Spinal cord (tissue), 10 donors: Measurements from ENCODE around the gene SEC11C. TPM values are rescaled to one million over a fixed set of nuclear protein-coding genes. Genes with fewer than 3 reads are reported as not detected.

ENCODE experiments used
- DNase-seq, 6 donors: peaks; one replicate each; pipeline versions ENCODE4 v3.0.0 to v3.0.0-alpha.2; 2013 to 2015; ENCODE audit warnings: low spot score in 6 of 6, low read depth in 4 of 6
- H3K27ac ChIP-seq: one replicate; pipeline ENCODE4 v1.5.1; 2013; ENCODE audit warnings: low read depth, low read length, control low read depth
- H3K27me3 ChIP-seq: one replicate; pipeline ENCODE4 v1.6.1; 2013; ENCODE audit warnings: low read length; ENCODE audit not compliant: control insufficient read depth, insufficient read depth
- H3K36me3 ChIP-seq: one replicate; pipeline ENCODE4 v1.6.1; 2013; ENCODE audit warnings: low read length; ENCODE audit not compliant: control insufficient read depth, insufficient read depth
- H3K4me1 ChIP-seq: one replicate; pipeline ENCODE4 v1.6.1; 2013; ENCODE audit warnings: low read length; ENCODE audit not compliant: control insufficient read depth, insufficient read depth
- H3K4me3 ChIP-seq: one replicate; pipeline ENCODE4 v1.5.1; 2013; ENCODE audit warnings: low read depth, low read length, control low read depth
- H3K9me3 ChIP-seq: one replicate; pipeline ENCODE4 v1.6.1; 2013; ENCODE audit warnings: low read length; ENCODE audit not compliant: control insufficient read depth, insufficient read depth
- WGBS: methylation state at CpG from one replicate; pipeline ENCODE4 v1.1.5; 2013; ENCODE audit warnings: missing lambda C conversion rate; ENCODE audit not compliant: insufficient coverage; 5-methylcytosine and 5-hydroxymethylcytosine counted together
- polyA plus RNA-seq, 2 donors: library from polyadenylated mRNA; unstranded; fragments of 120-200 nt; gene quantifications; one replicate each; pipeline ENCODE4 v1.2.1, GENCODE V29; 2013; ENCODE audit not compliant: insufficient read length in 2 of 2
- total RNA-seq, 2 donors: library from RNA; depleted of rRNA in 1 of 2; stranded (reverse); fragments of 120-200 nt in 1 of 2; fragments of >200 nt in 1 of 2; gene quantifications; one replicate each; pipeline versions ENCODE4 v1.2.3 to v1.2.4, GENCODE V29; 2013 to 2014
- donor health status: healthy.

Gene SEC11C
- total and polyA plus RNA-seq, 4 donors = 61.7 to 206 (median 138) TPM

DNA sequence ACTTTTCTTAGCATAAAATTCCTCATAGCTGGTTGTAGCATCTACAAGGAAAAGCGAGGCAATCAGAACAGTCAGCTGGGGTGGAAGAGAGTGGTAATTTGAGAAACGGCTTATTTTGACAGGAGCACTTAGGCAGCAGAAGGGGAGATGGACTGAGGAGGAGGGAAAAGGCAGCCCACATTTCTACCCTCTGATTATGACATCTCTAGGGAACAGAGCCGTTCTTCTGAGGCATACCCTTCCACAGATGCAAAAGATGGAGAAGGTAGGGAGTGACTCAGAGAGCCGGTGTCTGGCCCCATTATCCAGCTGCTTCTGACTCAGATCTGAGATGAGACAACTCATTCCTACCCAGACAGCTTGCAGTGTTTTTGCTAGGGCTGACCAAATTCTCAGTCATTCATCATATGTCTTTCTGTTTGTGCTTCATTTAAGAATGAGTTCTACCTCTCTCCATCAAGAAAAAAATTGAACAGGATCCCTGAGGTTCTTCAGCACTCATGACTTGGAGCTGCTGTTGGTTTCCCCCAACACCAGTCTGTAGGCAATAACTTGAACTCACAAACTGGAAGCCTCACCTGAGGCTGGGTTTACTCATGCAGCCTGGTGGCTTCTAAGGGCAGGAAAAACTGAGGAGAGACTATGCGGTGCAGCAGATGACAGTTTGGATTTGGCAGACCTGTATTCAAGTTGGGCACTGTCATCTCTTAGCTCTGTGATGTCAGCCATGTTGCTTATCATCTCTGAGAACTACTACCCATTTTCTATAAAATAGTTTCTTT lies 15.9 kb upstream of the SEC11C start:
- Histone ChIP-seq H3K9me3 (no peaks in the 10 kb centered on the region), H3K36me3 (no peaks in the 10 kb centered on the region), H3K4me3 (no peak overlapping the region), H3K27me3 (peaks cover 2% of the 10 kb centered on the region), H3K4me1 (no peaks in the 10 kb centered on the region), H3K27ac (no peak overlapping the region)
- DNase-seq = no peak
- WGBS = 85% methylated on average over 3 of the region's 5 CpGs

DNA sequence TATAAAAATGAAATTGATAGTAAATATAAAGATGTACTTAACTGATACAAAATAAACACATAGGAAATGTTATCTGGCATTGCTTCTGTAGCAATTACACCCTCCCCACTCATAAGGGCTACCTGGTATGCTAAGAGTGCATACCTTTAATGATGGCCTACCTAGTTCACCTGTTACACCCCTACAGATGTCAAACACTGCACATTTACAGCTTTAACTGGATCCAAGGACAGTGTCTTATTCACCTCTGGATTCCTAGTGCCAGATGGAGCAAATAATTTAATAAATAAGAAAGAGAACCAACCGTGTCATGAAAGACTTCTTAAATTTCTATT lies 15.3 kb upstream of the SEC11C start:
- H3K4me3 ChIP-seq = no peak overlapping the region
- H3K36me3 ChIP-seq = no peaks in the 10 kb centered on the region
- DNase-seq = no peak
- WGBS = no CpG with 5 or more reads among the region's 1 CpG
- no peak overlapping the region for H3K27ac ChIP-seq
- no peaks in the 10 kb centered on the region for H3K4me1 ChIP-seq
- peaks cover 2% of the 10 kb centered on the region for H3K27me3 ChIP-seq
- no peaks in the 10 kb centered on the region for H3K9me3 ChIP-seq

- Histone ChIP-seq H3K27ac (no peak overlapping the region), H3K4me3 (no peak overlapping the region), H3K27me3 (peaks cover 5% of the 10 kb centered on the region), H3K4me1 (no peaks in the 10 kb centered on the region), H3K9me3 (no peaks in the 10 kb centered on the region), H3K36me3 (no peaks in the 10 kb centered on the region)
- no peak for DNase-seq
- no CpG with 5 or more reads among the region's 6 CpGs for WGBS
Observed at GRCh38 chr18:59127047-59127446, 12.6 kb upstream of the SEC11C start.

- Histone ChIP-seq H3K27me3 (peaks cover 5% of the 10 kb centered on the region), H3K4me1 (no peaks in the 10 kb centered on the region), H3K36me3 (no peaks in the 10 kb centered on the region), H3K27ac (no peak overlapping the region), H3K4me3 (no peak overlapping the region), H3K9me3 (no peaks in the 10 kb centered on the region)
- WGBS = no CpG with 5 or more reads among the region's 4 CpGs
- no peak for DNase-seq
Observed at GRCh38 chr18:59129951-59130703, 9.6 kb upstream of the SEC11C start.

DNA sequence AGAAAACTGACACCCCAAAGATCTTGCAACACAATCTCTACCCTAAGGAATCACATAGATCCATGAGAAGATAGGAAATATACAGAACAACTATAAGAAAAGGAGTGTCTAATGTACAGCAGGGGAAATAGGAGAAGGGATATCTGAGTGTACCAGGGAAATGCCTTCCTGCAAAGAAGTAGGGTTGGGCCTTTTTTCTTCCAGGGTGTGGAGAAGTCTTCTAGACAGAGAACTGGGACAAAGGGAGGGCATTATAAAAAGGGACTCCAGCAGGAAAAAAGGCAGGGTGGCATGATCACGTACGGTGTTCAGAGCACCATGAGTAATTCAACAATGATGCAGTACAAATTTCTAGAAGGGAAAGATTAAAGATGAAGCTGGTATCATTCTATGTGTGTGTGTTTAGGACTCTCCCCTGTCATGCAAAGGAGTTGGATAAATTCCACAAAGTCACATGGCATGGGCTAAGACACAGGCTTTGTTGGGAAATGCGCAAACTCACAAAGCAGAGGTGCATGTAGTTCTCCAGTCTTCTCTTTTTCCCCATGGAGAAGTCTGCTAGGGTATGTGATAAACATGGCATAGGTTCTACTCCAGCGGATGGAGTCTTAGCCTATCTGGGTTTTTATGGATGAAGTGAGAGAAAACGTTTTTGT lies 6.7 kb upstream of the SEC11C start:
- Histone ChIP-seq H3K27ac (no peak overlapping the region), H3K4me1 (no peaks in the 10 kb centered on the region), H3K36me3 (no peaks in the 10 kb centered on the region), H3K4me3 (no peak overlapping the region), H3K27me3 (peaks cover 9% of the 10 kb centered on the region), H3K9me3 (no peaks in the 10 kb centered on the region)
- whole genome bisulfite sequencing = 67% methylated on average over 4 of the region's 5 CpGs
- DNase-seq = no peak

DNA sequence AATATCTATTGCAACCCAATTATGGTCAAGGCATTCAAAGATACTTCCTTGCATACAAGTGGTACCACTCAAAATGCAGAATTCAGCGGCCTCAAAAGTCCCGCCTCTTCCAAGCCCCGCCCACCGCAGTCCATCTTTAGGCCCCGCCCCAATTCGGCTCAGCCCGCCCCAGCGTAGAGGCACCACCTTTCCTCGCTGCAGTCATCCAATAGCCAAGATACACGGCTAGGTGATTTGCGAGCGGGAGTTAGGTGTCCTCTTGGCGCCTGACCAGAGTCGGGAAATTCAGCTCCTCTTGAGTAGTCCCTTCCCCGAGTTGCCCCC lies 431 bp upstream of the SEC11C start:
- peak overlapping the region; percentile 94 for H3K27ac ChIP-seq
- peak in 3 of 6 donors; percentile 77 to 98 (median 83) for DNase-seq
- peaks cover 4% of the 10 kb centered on the region for H3K4me1 ChIP-seq
- H3K9me3 ChIP-seq = no peaks in the 10 kb centered on the region
- H3K4me3 ChIP-seq = peak overlapping the region; percentile 86
- 0% methylated on average over 14 of the region's 15 CpGs for WGBS
- no peaks in the 10 kb centered on the region for H3K36me3 ChIP-seq
- peaks cover 6% of the 10 kb centered on the region for H3K27me3 ChIP-seq

DNA sequence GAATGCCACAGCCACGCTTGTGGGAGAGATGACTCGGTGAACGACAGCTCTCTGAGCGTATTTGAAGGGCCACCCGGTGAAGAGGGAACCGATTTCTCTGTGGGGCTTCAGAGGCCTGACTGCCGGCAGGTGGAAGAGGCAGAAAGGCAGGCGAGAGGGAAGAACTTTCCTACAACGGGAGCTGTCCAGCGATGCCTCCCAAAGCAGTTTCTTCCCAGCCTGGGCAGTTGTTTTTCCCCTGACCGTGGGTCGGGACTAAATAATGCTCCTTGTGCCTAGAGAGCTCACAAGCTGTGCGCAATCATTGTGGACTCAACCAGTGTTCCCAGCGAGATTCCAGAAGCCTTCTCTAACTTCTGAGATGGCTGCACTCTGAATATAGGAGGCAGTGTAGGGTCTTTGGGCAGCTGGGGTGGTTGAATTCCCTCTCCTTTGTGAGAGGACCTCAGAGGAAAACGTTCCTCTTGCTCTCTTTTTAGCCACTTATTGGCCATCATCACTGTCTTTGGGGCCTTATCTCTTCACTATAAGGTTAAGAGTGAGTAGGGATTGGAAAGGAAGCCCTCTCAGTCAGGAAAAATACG lies 710 bp downstream of the SEC11C start:
- H3K36me3 ChIP-seq = no peaks in the 10 kb centered on the region
- peak in 1 of 6 donors; percentile 60 for DNase-seq
- H3K9me3 ChIP-seq = no peaks in the 10 kb centered on the region
- H3K4me3 ChIP-seq = peak overlapping the region; percentile 86
- WGBS = 0% methylated on average over 12 of the region's 16 CpGs
- peaks cover 5% of the 10 kb centered on the region for H3K27me3 ChIP-seq
- H3K27ac ChIP-seq = peak overlapping the region; percentile 85
- peaks cover 6% of the 10 kb centered on the region for H3K4me1 ChIP-seq

DNA sequence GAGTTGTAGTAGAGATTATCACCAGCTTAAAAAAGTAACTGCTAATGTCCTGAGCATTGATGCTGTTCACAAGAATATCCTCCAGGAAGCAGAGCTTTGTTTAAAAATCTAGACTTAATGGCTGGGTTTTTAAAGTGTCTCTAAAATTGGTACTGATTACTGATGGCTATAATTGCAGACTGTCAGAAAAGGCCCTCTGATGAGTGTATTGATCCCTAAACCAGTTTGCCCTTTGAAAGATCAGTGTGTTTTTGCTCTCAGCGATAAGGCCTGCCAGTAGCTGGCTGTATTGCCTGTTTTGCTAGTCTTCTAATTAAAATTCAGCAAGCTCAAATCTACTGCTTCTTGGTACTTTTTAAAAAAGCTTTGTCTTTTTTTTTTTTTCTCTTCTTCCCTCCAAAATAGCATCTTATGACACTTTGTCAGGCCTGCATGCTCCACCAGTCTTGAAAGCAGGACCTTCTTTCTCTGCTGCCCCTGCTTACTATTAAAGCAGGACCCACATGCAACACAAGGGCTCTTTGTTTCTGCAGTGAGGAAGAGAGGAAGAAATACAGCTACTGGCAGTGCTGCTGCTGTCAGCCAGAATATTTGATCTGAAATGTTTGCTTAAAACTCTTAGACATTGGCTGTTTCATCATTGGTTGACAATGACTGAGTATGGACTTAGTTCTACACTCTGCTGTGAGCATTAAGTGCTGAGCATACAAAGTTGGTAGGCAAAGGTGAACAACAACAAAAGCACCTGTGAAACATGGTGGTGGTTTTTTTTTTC lies 1.8 kb downstream of the SEC11C start:
- H3K36me3 ChIP-seq = no peaks in the 10 kb centered on the region
- H3K27me3 ChIP-seq = no peaks in the 10 kb centered on the region
- H3K4me1 ChIP-seq = peaks cover 7% of the 10 kb centered on the region
- no CpG with 5 or more reads among the region's 1 CpG for WGBS
- peak in 3 of 6 donors; percentile 15 to 67 (median 63) for DNase-seq
- peak overlapping the region; percentile 86 for H3K4me3 ChIP-seq
- no peaks in the 10 kb centered on the region for H3K9me3 ChIP-seq
- peak overlapping the region; percentile 85 for H3K27ac ChIP-seq

GRCh38 chr18:59142274-59142673 lies 2.6 kb downstream of the SEC11C start:
- 55% methylated on average over 3 of the region's 6 CpGs for WGBS

More at GRCh38 chr18:59142274-59142673, 2.6 kb downstream of the SEC11C start:
- H3K27me3 ChIP-seq = no peaks in the 10 kb centered on the region
- peak overlapping the region; percentile 85 for H3K27ac ChIP-seq
- peak overlapping the region; percentile 17 for H3K4me3 ChIP-seq
- H3K4me1 ChIP-seq = peaks cover 7% of the 10 kb centered on the region
- no peaks in the 10 kb centered on the region for H3K9me3 ChIP-seq
- H3K36me3 ChIP-seq = no peaks in the 10 kb centered on the region
- DNase-seq = no peak
